Measurements from ENCODE around the gene SMIM7. TPM values are rescaled to one million over a fixed set of nuclear protein-coding genes. Genes with fewer than 3 reads are reported as not detected.

The SMIM7 gene
- 47.6 TPM for polyA plus RNA-seq (2013)

- POLR2A ChIA-PET, result interaction anchor here (0.6 to 1.0 kb wide), 2 partner anchors 22 to 31 kb away, joined by 4 read pairs; no protein-coding TSS in a partner anchor
- CTCF ChIA-PET, result no interaction called here
- Histone ChIP-seq H3K27ac (ENCODE audit: insufficient read depth in 1 of 2, low read depth in 1 of 2, low read length in 2 of 2, poor library complexity in 1 of 2, severe bottlenecking in 2 of 2) (peak within 1 kb of the TSS; percentile 69 to 88), H3K4me3 (ENCODE audit: control insufficient read depth in 1 of 7, extremely low read depth in 1 of 7, insufficient read depth in 4 of 7, low read depth in 2 of 7, low read length in 6 of 7) (peak within 1 kb of the TSS; percentile 83 to 98 (median 92)), H3K4me1 (ENCODE audit: control extremely low read depth in 1 of 4, control insufficient read depth in 4 of 4, insufficient read depth in 4 of 4, low read length in 3 of 4) (peaks cover 8 to 51% (median 30%) of the 10 kb centered on the region in 4 experiments), H3K9me3 (ENCODE audit: control extremely low read depth in 1 of 5, control insufficient read depth in 4 of 5, insufficient read depth in 2 of 5, low read depth in 1 of 5, low read length in 4 of 5) (no peaks in the 10 kb centered on the region), H3K27me3 (replicated peaks in 2 of 5; ENCODE audit: control insufficient read depth in 4 of 5, insufficient read depth in 5 of 5, low read length in 4 of 5) (peaks cover 0 to 10% (median 0%) of the 10 kb centered on the region in 5 experiments), H3K36me3 (ENCODE audit: control insufficient read depth in 4 of 4, insufficient read depth in 4 of 4, low read length in 3 of 4) (peaks cover 3 to 33% (median 29%) of the 10 kb centered on the region in 4 experiments)
- peak; percentile 99 to 100 (median 99) for DNase-seq
- under 1% methylated on average over 60 of the region's 60 CpGs for WGBS (ENCODE audit: insufficient coverage)
These were observed at the start of gene SMIM7 for GRCh38 chr19:16659832-16660708. SMIM7 (minus strand) TSS chr19:16660144; CDS start chr19:16660110, 34 bp downstream.

- H3K27me3 ChIP-seq (replicated peaks in 2 of 5; ENCODE audit: control insufficient read depth in 4 of 5, insufficient read depth in 5 of 5, low read length in 4 of 5), result peaks cover 0 to 4% (median 0%) of the 10 kb centered on the region in 5 experiments
- no peak for DNase-seq
- CTCF ChIA-PET, result no interaction called here
- no peaks in the 10 kb centered on the region for H3K4me1 ChIP-seq (ENCODE audit: control extremely low read depth in 1 of 4, control insufficient read depth in 4 of 4, insufficient read depth in 4 of 4, low read length in 3 of 4)
- 92% methylated on average over 2 of the region's 4 CpGs for WGBS (ENCODE audit: insufficient coverage)
- POLR2A ChIA-PET, result no interaction called here
- no peaks in the 10 kb centered on the region for H3K36me3 ChIP-seq (ENCODE audit: control insufficient read depth in 4 of 4, insufficient read depth in 4 of 4, low read length in 3 of 4)
- no peak overlapping the region for H3K27ac ChIP-seq (ENCODE audit: insufficient read depth in 1 of 2, low read depth in 1 of 2, low read length in 2 of 2, poor library complexity in 1 of 2, severe bottlenecking in 2 of 2)
- H3K4me3 ChIP-seq (ENCODE audit: control insufficient read depth in 1 of 7, extremely low read depth in 1 of 7, insufficient read depth in 4 of 7, low read depth in 2 of 7, low read length in 6 of 7), result no peak overlapping the region
- H3K9me3 ChIP-seq (ENCODE audit: control extremely low read depth in 1 of 5, control insufficient read depth in 4 of 5, insufficient read depth in 2 of 5, low read depth in 1 of 5, low read length in 4 of 5), result no peaks in the 10 kb centered on the region
These were observed 43.7 kb upstream of the SMIM7 start for GRCh38 chr19:16703677-16704076.

GRCh38 chr19:16702123-16702522, 42.2 kb upstream of the SMIM7 start:
- CTCF ChIA-PET, result no interaction called here

GRCh38 chr19:16698914-16699313, 39.0 kb upstream of the SMIM7 start:
- WGBS (ENCODE audit: insufficient coverage), result 93% methylated on average over 3 of the region's 5 CpGs
- CTCF ChIA-PET, result no interaction called here
- H3K4me3 ChIP-seq (ENCODE audit: control insufficient read depth in 1 of 7, extremely low read depth in 1 of 7, insufficient read depth in 4 of 7, low read depth in 2 of 7, low read length in 6 of 7), result no peak overlapping the region
- no peak overlapping the region for H3K27ac ChIP-seq (ENCODE audit: insufficient read depth in 1 of 2, low read depth in 1 of 2, low read length in 2 of 2, poor library complexity in 1 of 2, severe bottlenecking in 2 of 2)
- H3K36me3 ChIP-seq (ENCODE audit: control insufficient read depth in 4 of 4, insufficient read depth in 4 of 4, low read length in 3 of 4), result no peaks in the 10 kb centered on the region
- no peak for DNase-seq
- POLR2A ChIA-PET, result no interaction called here
- H3K9me3 ChIP-seq (ENCODE audit: control extremely low read depth in 1 of 5, control insufficient read depth in 4 of 5, insufficient read depth in 2 of 5, low read depth in 1 of 5, low read length in 4 of 5), result no peaks in the 10 kb centered on the region
- no peaks in the 10 kb centered on the region for H3K4me1 ChIP-seq (ENCODE audit: control extremely low read depth in 1 of 4, control insufficient read depth in 4 of 4, insufficient read depth in 4 of 4, low read length in 3 of 4)
- H3K27me3 ChIP-seq (replicated peaks in 2 of 5; ENCODE audit: control insufficient read depth in 4 of 5, insufficient read depth in 5 of 5, low read length in 4 of 5), result peaks cover 0 to 3% (median 0%) of the 10 kb centered on the region in 5 experiments

More at GRCh38 chr19:16702123-16702522, 42.2 kb upstream of the SMIM7 start:
- Histone ChIP-seq H3K27me3 (replicated peaks in 2 of 5; ENCODE audit: control insufficient read depth in 4 of 5, insufficient read depth in 5 of 5, low read length in 4 of 5) (peaks cover 0 to 4% (median 0%) of the 10 kb centered on the region in 5 experiments), H3K4me3 (ENCODE audit: control insufficient read depth in 1 of 7, extremely low read depth in 1 of 7, insufficient read depth in 4 of 7, low read depth in 2 of 7, low read length in 6 of 7) (no peak overlapping the region), H3K4me1 (ENCODE audit: control extremely low read depth in 1 of 4, control insufficient read depth in 4 of 4, insufficient read depth in 4 of 4, low read length in 3 of 4) (no peaks in the 10 kb centered on the region), H3K27ac (ENCODE audit: insufficient read depth in 1 of 2, low read depth in 1 of 2, low read length in 2 of 2, poor library complexity in 1 of 2, severe bottlenecking in 2 of 2) (no peak overlapping the region), H3K9me3 (ENCODE audit: control extremely low read depth in 1 of 5, control insufficient read depth in 4 of 5, insufficient read depth in 2 of 5, low read depth in 1 of 5, low read length in 4 of 5) (no peaks in the 10 kb centered on the region), H3K36me3 (ENCODE audit: control insufficient read depth in 4 of 4, insufficient read depth in 4 of 4, low read length in 3 of 4) (no peaks in the 10 kb centered on the region)
- WGBS (ENCODE audit: insufficient coverage), result 91% methylated on average over 6 of the region's 6 CpGs
- no peak for DNase-seq
- POLR2A ChIA-PET, result no interaction called here

GRCh38 chr19:16688084-16688483, 28.1 kb upstream of the SMIM7 start:
- Histone ChIP-seq H3K4me1 (ENCODE audit: control extremely low read depth in 1 of 4, control insufficient read depth in 4 of 4, insufficient read depth in 4 of 4, low read length in 3 of 4) (no peaks in the 10 kb centered on the region), H3K36me3 (ENCODE audit: control insufficient read depth in 4 of 4, insufficient read depth in 4 of 4, low read length in 3 of 4) (no peaks in the 10 kb centered on the region), H3K4me3 (ENCODE audit: control insufficient read depth in 1 of 7, extremely low read depth in 1 of 7, insufficient read depth in 4 of 7, low read depth in 2 of 7, low read length in 6 of 7) (no peak overlapping the region), H3K27me3 (replicated peaks in 2 of 5; ENCODE audit: control insufficient read depth in 4 of 5, insufficient read depth in 5 of 5, low read length in 4 of 5) (no peaks in the 10 kb centered on the region), H3K9me3 (ENCODE audit: control extremely low read depth in 1 of 5, control insufficient read depth in 4 of 5, insufficient read depth in 2 of 5, low read depth in 1 of 5, low read length in 4 of 5) (peaks cover 0 to 5% (median 0%) of the 10 kb centered on the region in 5 experiments), H3K27ac (ENCODE audit: insufficient read depth in 1 of 2, low read depth in 1 of 2, low read length in 2 of 2, poor library complexity in 1 of 2, severe bottlenecking in 2 of 2) (no peak overlapping the region)
- CTCF ChIA-PET, result no interaction called here
- no peak for DNase-seq
- 96% methylated on average over 7 of the region's 12 CpGs for WGBS (ENCODE audit: insufficient coverage)
- POLR2A ChIA-PET, result interaction anchor here (0.6 to 0.7 kb wide), 2 partner anchors 59 to 492 kb away, joined by 3 to 7 read pairs; no protein-coding TSS in a partner anchor

- H3K36me3 ChIP-seq (ENCODE audit: control insufficient read depth in 4 of 4, insufficient read depth in 4 of 4, low read length in 3 of 4), result peaks cover 0 to 12% (median 0%) of the 10 kb centered on the region in 4 experiments
- H3K27ac ChIP-seq (ENCODE audit: insufficient read depth in 1 of 2, low read depth in 1 of 2, low read length in 2 of 2, poor library complexity in 1 of 2, severe bottlenecking in 2 of 2), result no peak overlapping the region
- H3K4me1 ChIP-seq (ENCODE audit: control extremely low read depth in 1 of 4, control insufficient read depth in 4 of 4, insufficient read depth in 4 of 4, low read length in 3 of 4), result no peaks in the 10 kb centered on the region
- 83% methylated on average over 2 of the region's 3 CpGs for WGBS (ENCODE audit: insufficient coverage)
- POLR2A ChIA-PET, result no interaction called here
- no peak overlapping the region for H3K4me3 ChIP-seq (ENCODE audit: control insufficient read depth in 1 of 7, extremely low read depth in 1 of 7, insufficient read depth in 4 of 7, low read depth in 2 of 7, low read length in 6 of 7)
- CTCF ChIA-PET, result interaction anchor here (0.6 to 1.2 kb wide), 4 partner anchors 12 to 41 kb away, joined by 3 to 5 read pairs (median 4); no protein-coding TSS in a partner anchor
- no peak for DNase-seq
- H3K9me3 ChIP-seq (ENCODE audit: control extremely low read depth in 1 of 5, control insufficient read depth in 4 of 5, insufficient read depth in 2 of 5, low read depth in 1 of 5, low read length in 4 of 5), result peaks cover 0 to 21% (median 11%) of the 10 kb centered on the region in 5 experiments
- no peaks in the 10 kb centered on the region for H3K27me3 ChIP-seq (replicated peaks in 2 of 5; ENCODE audit: control insufficient read depth in 4 of 5, insufficient read depth in 5 of 5, low read length in 4 of 5)
These were observed 24.3 kb upstream of the SMIM7 start for GRCh38 chr19:16684216-16684615.

GRCh38 chr19:16682539-16682938, 22.6 kb upstream of the SMIM7 start:
- ChIA-PET CTCF (no interaction called here), POLR2A (no interaction called here)
- DNase-seq, result no peak
- peaks cover 0 to 12% (median 0%) of the 10 kb centered on the region in 4 experiments for H3K36me3 ChIP-seq (ENCODE audit: control insufficient read depth in 4 of 4, insufficient read depth in 4 of 4, low read length in 3 of 4)
- no peaks in the 10 kb centered on the region for H3K4me1 ChIP-seq (ENCODE audit: control extremely low read depth in 1 of 4, control insufficient read depth in 4 of 4, insufficient read depth in 4 of 4, low read length in 3 of 4)
- H3K4me3 ChIP-seq (ENCODE audit: control insufficient read depth in 1 of 7, extremely low read depth in 1 of 7, insufficient read depth in 4 of 7, low read depth in 2 of 7, low read length in 6 of 7), result no peak overlapping the region
- H3K27ac ChIP-seq (ENCODE audit: insufficient read depth in 1 of 2, low read depth in 1 of 2, low read length in 2 of 2, poor library complexity in 1 of 2, severe bottlenecking in 2 of 2), result no peak overlapping the region
- H3K9me3 ChIP-seq (ENCODE audit: control extremely low read depth in 1 of 5, control insufficient read depth in 4 of 5, insufficient read depth in 2 of 5, low read depth in 1 of 5, low read length in 4 of 5), result peaks cover 0 to 21% (median 11%) of the 10 kb centered on the region in 5 experiments
- no peaks in the 10 kb centered on the region for H3K27me3 ChIP-seq (replicated peaks in 2 of 5; ENCODE audit: control insufficient read depth in 4 of 5, insufficient read depth in 5 of 5, low read length in 4 of 5)
- 100% methylated on average over 2 of the region's 2 CpGs for WGBS (ENCODE audit: insufficient coverage)
